GM20000 (cell line): ENCODE data around the gene GRIN1.
A peak's percentile ranks its signal among the peaks of the same experiment; 100 is the strongest.

Experiments
- DNase-seq: peaks from one replicate; pipeline ENCODE4 v3.0.0; 2012; ENCODE audit warnings: low spot score
- CTCF ChIP-seq: IDR thresholded peaks from 2 replicates; pipeline ENCODE4 v1.5.1; 2012; ENCODE audit warnings: mild to moderate bottlenecking, control low read depth; ENCODE audit errors: extremely low read depth, missing control alignments

The GRIN1 gene

DNA sequence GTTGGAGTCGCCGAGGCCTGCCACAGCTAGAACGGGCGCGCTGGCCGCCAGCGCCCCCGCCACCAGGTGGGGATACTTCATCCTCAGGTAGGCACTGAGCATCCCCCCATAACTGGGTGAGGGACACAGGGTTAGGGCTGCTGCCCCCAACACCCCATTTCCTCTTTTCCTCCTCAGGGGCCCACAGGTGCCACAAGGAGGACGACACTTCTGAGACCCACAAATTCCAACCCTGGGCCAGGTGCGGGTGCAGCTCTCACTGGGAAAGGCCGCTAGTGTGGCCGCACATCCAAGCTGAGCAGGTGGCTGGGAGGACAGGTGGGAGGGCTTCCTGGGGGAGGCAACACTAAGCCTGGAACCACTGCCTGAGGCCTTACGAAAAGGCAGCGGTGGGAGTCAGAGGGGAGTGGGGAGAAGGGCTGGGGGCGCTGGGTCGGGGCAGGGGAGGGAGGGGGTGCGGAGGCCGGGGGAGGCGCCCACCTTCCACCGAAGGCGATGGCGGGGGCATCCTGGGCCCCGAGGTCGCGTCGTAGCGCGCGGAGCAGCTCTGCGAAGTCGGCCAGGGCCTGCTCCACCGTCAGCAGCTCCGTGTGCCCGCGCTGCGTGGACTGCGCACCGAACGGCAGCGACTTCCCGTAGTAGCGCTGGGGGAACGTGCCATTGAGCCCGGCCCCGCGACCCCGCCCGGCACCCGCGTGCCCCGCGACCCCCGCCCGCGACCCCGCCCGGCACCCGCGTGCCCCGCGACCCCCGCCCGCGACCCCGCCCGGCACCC lies 25.4 kb upstream of the GRIN1 start:
- DNase-seq: peak; percentile 79
- no peak for TF ChIP-seq CTCF

- peak; percentile 78 for DNase-seq
- TF ChIP-seq CTCF: no peak
Observed at GRCh38 chr9:137114220-137114612, 24.7 kb upstream of the GRIN1 start.

GRCh38 chr9:137114613-137115393 lies 24.2 kb upstream of the GRIN1 start, which contains the start of gene DPP7:
TSS of gene DPP7 (minus strand) at chr9:137114733. CDS start at chr9:137114713, 20 bp downstream.
- TF ChIP-seq CTCF: no peak
- peak; percentile 98 for DNase-seq

DNA sequence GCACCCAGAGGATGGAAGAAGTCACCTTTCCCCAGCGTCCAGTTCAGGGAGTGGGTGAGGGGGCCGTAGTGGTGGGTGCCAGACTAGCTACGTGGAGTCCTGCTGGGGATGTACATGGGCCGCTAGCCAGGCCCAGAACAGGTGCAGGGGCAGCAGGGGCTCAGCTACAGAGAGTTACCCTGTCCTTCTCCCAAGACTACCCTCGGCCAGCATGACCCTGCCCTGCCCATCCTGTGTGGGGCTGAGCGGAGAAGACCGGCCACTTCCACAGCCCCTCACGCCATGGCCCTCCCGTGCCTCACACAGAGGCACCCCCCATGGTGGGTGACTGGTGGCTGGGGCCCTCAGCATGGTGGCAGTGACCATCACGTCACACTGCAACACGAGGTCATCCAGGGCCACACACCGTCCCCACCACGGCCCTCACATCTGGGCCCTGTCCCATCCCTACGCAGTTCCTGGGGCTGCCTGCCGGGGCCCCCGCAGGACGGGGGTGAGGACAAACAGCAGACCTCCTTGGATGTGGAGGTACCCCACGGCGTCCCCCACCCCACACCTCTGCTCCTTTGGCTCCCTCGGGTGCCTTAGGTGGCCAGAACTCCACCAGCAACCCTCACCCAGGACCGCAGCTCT lies 23.4 kb upstream of the GRIN1 start:
- no peak for DNase-seq
- no peak for TF ChIP-seq CTCF

- no peak for TF ChIP-seq CTCF
- no peak for DNase-seq
Observed at GRCh38 chr9:137116027-137116507, 22.9 kb upstream of the GRIN1 start.

DNA sequence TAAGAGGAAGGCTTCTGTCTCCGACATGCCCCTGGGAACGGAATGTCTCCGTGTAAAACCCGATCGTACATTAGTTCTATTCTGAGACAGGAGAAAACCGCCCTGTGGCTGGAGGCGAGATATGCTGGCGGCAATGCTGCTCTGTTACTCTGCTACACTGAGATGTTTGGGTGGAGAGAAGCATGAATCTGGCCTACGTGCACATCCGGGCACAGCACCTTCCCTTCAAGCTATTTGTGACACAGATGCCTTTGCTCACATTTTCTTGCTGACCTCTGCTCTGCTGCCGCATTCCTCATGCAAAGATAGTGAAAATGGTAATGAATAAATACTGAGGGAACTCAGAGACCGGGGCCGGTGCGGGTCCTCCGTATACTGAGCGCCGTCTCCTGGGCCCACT lies 22.2 kb upstream of the GRIN1 start:
- DNase-seq: no peak
- no peak for TF ChIP-seq CTCF
